SK-N-SH treated with all-trans-retinoic acid at 6 μM for 48 hours (cell line): Measurements from ENCODE around the gene FOXN3.
"Not testable (repeated sequence)": the region's sequence is repeated elsewhere in the genome, so short reads cannot be mapped to it uniquely, and the experiment has no call there.

Experiments
- ATAC-seq: fragments of 200-7000 bp; cut with Tn5 transposase; 3 replicates; pipeline ENCODE4 v1.9.1; 2020; ENCODE audit warnings: mild to moderate bottlenecking, moderate library complexity
- ARNTL ChIP-seq: fragments of 450-650 bp; formaldehyde crosslinking; IDR thresholded peaks from 2 replicates; pipeline ENCODE4 v1.5.0; 2020; ENCODE audit warnings: low read depth, mild to moderate bottlenecking, moderate library complexity, borderline replicate concordance
- BACH2 ChIP-seq: fragments of 250-450 bp; sonication (Bioruptor Pico); IDR thresholded peaks from 2 replicates; pipeline ENCODE4 v1.9.0; 2021; ENCODE audit warnings: mild to moderate bottlenecking, borderline replicate concordance
- CREB5 ChIP-seq: fragments of 250-450 bp; sonication (Bioruptor Pico); IDR thresholded peaks from 2 replicates; pipeline ENCODE4 v1.5.1; 2020; ENCODE audit warnings: low read depth, mild to moderate bottlenecking, moderate library complexity
- CSDC2 ChIP-seq: fragments of 250-450 bp; sonication (Bioruptor Pico); IDR thresholded peaks from 2 replicates; pipeline ENCODE4 v1.5.0; 2020; ENCODE audit warnings: mild to moderate bottlenecking, moderate library complexity
- CSRNP3 ChIP-seq: fragments of 250-450 bp; sonication (Bioruptor Pico); IDR thresholded peaks from 2 replicates; pipeline ENCODE4 v1.5.1; 2021; ENCODE audit warnings: mild to moderate bottlenecking, moderate library complexity
- ESRRG ChIP-seq: fragments of 250-450 bp; sonication (Bioruptor Pico); IDR thresholded peaks from 2 replicates; pipeline ENCODE4 v1.6.1; 2021; ENCODE audit warnings: mild to moderate bottlenecking
- GLIS3 ChIP-seq: fragments of 250-450 bp; sonication (Bioruptor Pico); IDR thresholded peaks from 2 replicates; pipeline ENCODE4 v1.5.0; 2020; ENCODE audit warnings: mild to moderate bottlenecking, moderate library complexity
- ISL1 ChIP-seq: fragments of 250-450 bp; sonication (Bioruptor Pico); IDR thresholded peaks from 2 replicates; pipeline ENCODE4 v2.1.2; 2022; ENCODE audit warnings: mild to moderate bottlenecking, moderate library complexity
- PATZ1 ChIP-seq: fragments of 250-450 bp; sonication (Bioruptor Pico); IDR thresholded peaks from 2 replicates; pipeline ENCODE4 v1.8.0; 2020; ENCODE audit warnings: mild to moderate bottlenecking, moderate library complexity, borderline replicate concordance
- POU6F1 ChIP-seq: fragments of 250-450 bp; sonication (Bioruptor Pico); IDR thresholded peaks from 2 replicates; pipeline ENCODE4 v1.8.0; 2021; ENCODE audit warnings: low read depth, mild to moderate bottlenecking, moderate library complexity, borderline replicate concordance
- PPARA ChIP-seq: fragments of 250-450 bp; sonication (Bioruptor Pico); IDR thresholded peaks from 2 replicates; pipeline ENCODE4 v1.5.0; 2020; ENCODE audit warnings: mild to moderate bottlenecking, borderline replicate concordance
- SNAI2 ChIP-seq: fragments of 250-450 bp; sonication (Bioruptor Pico); IDR thresholded peaks from 2 replicates; pipeline ENCODE4 v1.5.0; 2020; ENCODE audit warnings: mild to moderate bottlenecking, moderate library complexity
- TCF4 ChIP-seq: fragments of 250-450 bp; sonication (Bioruptor Pico); IDR thresholded peaks from 2 replicates; pipeline ENCODE4 v1.8.0; 2021; ENCODE audit warnings: mild to moderate bottlenecking, moderate library complexity, borderline replicate concordance
- TOX ChIP-seq: fragments of 250-450 bp; sonication (Bioruptor Pico); IDR thresholded peaks from 2 replicates; pipeline ENCODE4 v1.8.0; 2021; ENCODE audit warnings: mild to moderate bottlenecking, moderate library complexity, borderline replicate concordance
- ZC3H10 ChIP-seq: fragments of 250-450 bp; sonication (Bioruptor Pico); IDR thresholded peaks from 2 replicates; pipeline ENCODE4 v1.5.1; 2021; ENCODE audit warnings: mild to moderate bottlenecking, moderate library complexity
- ZFP3 ChIP-seq: fragments of 250-450 bp; sonication (Bioruptor Pico); IDR thresholded peaks from 2 replicates; pipeline ENCODE4 v1.5.0; 2020; ENCODE audit warnings: mild to moderate bottlenecking, moderate library complexity
- ZFP30 ChIP-seq: fragments of 450-650 bp; formaldehyde crosslinking; IDR thresholded peaks from 2 replicates; pipeline ENCODE4 v1.5.0; 2022; ENCODE audit warnings: mild to moderate bottlenecking, moderate library complexity
- ZNF565 ChIP-seq: fragments of 450-650 bp; formaldehyde crosslinking; conservative IDR thresholded peaks from 2 replicates; pipeline ENCODE4 v1.5.0; 2020; ENCODE audit warnings: low read depth, mild to moderate bottlenecking, moderate library complexity
- ZNF70 ChIP-seq: fragments of 450-650 bp; formaldehyde crosslinking; IDR thresholded peaks from 2 replicates; pipeline ENCODE4 v1.5.0; 2020; ENCODE audit warnings: mild to moderate bottlenecking, moderate library complexity
- ZNF8 ChIP-seq: fragments of 450-650 bp; formaldehyde crosslinking; IDR thresholded peaks from 2 replicates; pipeline ENCODE4 v1.5.0; 2020; ENCODE audit warnings: mild to moderate bottlenecking, moderate library complexity

The FOXN3 gene

GRCh38 chr14:89163031-89163636 lies 253.9 kb downstream of the FOXN3 start:
- no peak for ATAC-seq
- TF ChIP-seq ZNF8 (CRISPR knock-in tag) = no peak
- no peak for TF ChIP-seq ZNF565 (CRISPR knock-in tag)
- TF ChIP-seq POU6F1 = no peak
- TF ChIP-seq TOX (CRISPR knock-in tag) = no peak
- no peak for TF ChIP-seq PPARA (CRISPR knock-in tag)
- no peak for TF ChIP-seq CREB5 (CRISPR knock-in tag)
- TF ChIP-seq ZFP3 (CRISPR knock-in tag) = no peak

- ATAC-seq = no peak
- TF ChIP-seq SNAI2 (no peak), POU6F1 (no peak)
These were observed 254.4 kb downstream of the FOXN3 start for GRCh38 chr14:89162586-89162985.

- ATAC-seq = no peak
- no peak for TF ChIP-seq CREB5 (CRISPR knock-in tag)
- TF ChIP-seq PPARA (CRISPR knock-in tag) = no peak
- no peak for TF ChIP-seq ZC3H10 (CRISPR knock-in tag)
- no peak for TF ChIP-seq ESRRG (CRISPR knock-in tag)
- no peak for TF ChIP-seq CSRNP3
- TF ChIP-seq SNAI2 = no peak
- TF ChIP-seq BACH2 (CRISPR knock-in tag) = no peak
These were observed 256.6 kb downstream of the FOXN3 start for GRCh38 chr14:89160437-89160836.

- no peak for TF ChIP-seq TCF4 (CRISPR knock-in tag)
- TF ChIP-seq BACH2 (CRISPR knock-in tag) = no peak
- no peak for TF ChIP-seq ARNTL
These were observed 258.3 kb downstream of the FOXN3 start for GRCh38 chr14:89158701-89159100.

GRCh38 chr14:89158104-89158503 lies 258.9 kb downstream of the FOXN3 start:
- not testable (repeated sequence) for ATAC-seq

More at GRCh38 chr14:89158701-89159100, 258.3 kb downstream of the FOXN3 start:
- no peak for ATAC-seq

- no peak for ATAC-seq
- TF ChIP-seq ZFP3 (CRISPR knock-in tag) (no peak), PATZ1 (CRISPR knock-in tag) (no peak), CREB5 (CRISPR knock-in tag) (no peak), ZFP30 (no peak), ZNF70 (no peak), ISL1 (CRISPR knock-in tag) (no peak), PPARA (CRISPR knock-in tag) (no peak), CSDC2 (CRISPR knock-in tag) (no peak), GLIS3 (CRISPR knock-in tag) (no peak), CSRNP3 (no peak), TOX (CRISPR knock-in tag) (no peak), ESRRG (CRISPR knock-in tag) (no peak), ZNF565 (CRISPR knock-in tag) (no peak)
These were observed 261.5 kb downstream of the FOXN3 start for GRCh38 chr14:89155491-89155890.
